ENCODE data around the gene CERK.

GRCh38 chr22:46754826-46755225 is 16.8 kb upstream of the CERK start:
- TF ChIP-seq GATA2 (IDR thresholded peaks at IDR 0.05; ENCODE audit: low read depth, low read length) (no peak), GATA3 (IDR thresholded peaks at IDR 0.05; ENCODE audit: low read depth, low read length) (no peak)
